ENCODE measurements around the gene SLC16A7.

GRCh38 chr12:59724011-59724695 is 128.3 kb downstream of the SLC16A7 start:
- TF ChIP-seq EP300 (IDR thresholded peaks at IDR 0.05; ENCODE audit: borderline replicate concordance in 1 of 2, control insufficient read depth in 1 of 2, low read depth in 2 of 2, low read length in 2 of 2) = no peak
- TF ChIP-seq USF1 (IDR thresholded peaks at IDR 0.05; ENCODE audit: borderline replicate concordance, extremely low read length, insufficient read depth, low read depth, low read length) = no peak
- TF ChIP-seq POLR2A (IDR thresholded peaks at IDR 0.05; ENCODE audit: low read depth, low read length) = no peak
- TF ChIP-seq TAF1 (IDR thresholded peaks at IDR 0.05; ENCODE audit: borderline replicate concordance, low read depth, low read length) = no peak
- TF ChIP-seq TCF7 (IDR thresholded peaks at IDR 0.05; ENCODE audit: borderline replicate concordance) = no peak
- TF ChIP-seq E2F4 (IDR thresholded peaks at IDR 0.05; ENCODE audit: low read depth, low read length) = no peak
- TF ChIP-seq, protein P1, sequence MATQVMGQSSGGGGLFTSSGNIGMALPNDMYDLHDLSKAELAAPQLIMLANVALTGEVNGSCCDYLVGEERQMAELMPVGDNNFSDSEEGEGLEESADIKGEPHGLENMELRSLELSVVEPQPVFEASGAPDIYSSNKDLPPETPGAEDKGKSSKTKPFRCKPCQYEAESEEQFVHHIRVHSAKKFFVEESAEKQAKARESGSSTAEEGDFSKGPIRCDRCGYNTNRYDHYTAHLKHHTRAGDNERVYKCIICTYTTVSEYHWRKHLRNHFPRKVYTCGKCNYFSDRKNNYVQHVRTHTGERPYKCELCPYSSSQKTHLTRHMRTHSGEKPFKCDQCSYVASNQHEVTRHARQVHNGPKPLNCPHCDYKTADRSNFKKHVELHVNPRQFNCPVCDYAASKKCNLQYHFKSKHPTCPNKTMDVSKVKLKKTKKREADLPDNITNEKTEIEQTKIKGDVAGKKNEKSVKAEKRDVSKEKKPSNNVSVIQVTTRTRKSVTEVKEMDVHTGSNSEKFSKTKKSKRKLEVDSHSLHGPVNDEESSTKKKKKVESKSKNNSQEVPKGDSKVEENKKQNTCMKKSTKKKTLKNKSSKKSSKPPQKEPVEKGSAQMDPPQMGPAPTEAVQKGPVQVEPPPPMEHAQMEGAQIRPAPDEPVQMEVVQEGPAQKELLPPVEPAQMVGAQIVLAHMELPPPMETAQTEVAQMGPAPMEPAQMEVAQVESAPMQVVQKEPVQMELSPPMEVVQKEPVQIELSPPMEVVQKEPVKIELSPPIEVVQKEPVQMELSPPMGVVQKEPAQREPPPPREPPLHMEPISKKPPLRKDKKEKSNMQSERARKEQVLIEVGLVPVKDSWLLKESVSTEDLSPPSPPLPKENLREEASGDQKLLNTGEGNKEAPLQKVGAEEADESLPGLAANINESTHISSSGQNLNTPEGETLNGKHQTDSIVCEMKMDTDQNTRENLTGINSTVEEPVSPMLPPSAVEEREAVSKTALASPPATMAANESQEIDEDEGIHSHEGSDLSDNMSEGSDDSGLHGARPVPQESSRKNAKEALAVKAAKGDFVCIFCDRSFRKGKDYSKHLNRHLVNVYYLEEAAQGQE (IDR thresholded peaks at IDR 0.05; ENCODE audit: low read depth, low read length) = no peak
- no peak for TF ChIP-seq HDAC2 (IDR thresholded peaks at IDR 0.05)
- TF ChIP-seq MAX (IDR thresholded peaks at IDR 0.05; ENCODE audit: low read depth, low read length) = no peak
